Panc1 (cell line): ENCODE results near the gene CSK. TPM values are rescaled to one million over a fixed set of nuclear protein-coding genes. Genes with fewer than 3 reads are reported as not detected.

Experiments
- ATAC-seq: fragments of 200-7000 bp; cut with Tn5 transposase; 2 replicates; pipeline ENCODE4 v1.9.1; 2020; ENCODE audit warnings: mild to moderate bottlenecking, moderate library complexity
- BruUV-seq: library from RNA; stranded (reverse); fragments of 400-500 nt; replicated peaks from 2 replicates; lab custom pipeline; 2021; lab: Mats Ljungman, UMichigan
- CTCF ChIA-PET: fragments of 300-600 bp; sonication (Branson Sonifier 250); formaldehyde crosslinking; loops from one replicate; lab custom pipeline; 2022; ENCODE audit warnings: antibody characterized with exemption; lab: Charles Lee
- POLR2A ChIA-PET: fragments of 300-600 bp; sonication (Branson Sonifier 250); formaldehyde crosslinking; loops from one replicate; lab custom pipeline; 2022; ENCODE audit warnings: antibody characterized with exemption; lab: Charles Lee
- DNase-seq: peaks from one replicate; pipeline ENCODE4 v3.0.0-alpha.2; 2010; ENCODE audit warnings: low read depth, low spot score
- H3K27ac ChIP-seq: 2 replicates; pipeline ENCODE4 v1.5.1; 2011; ENCODE audit warnings: mild to moderate bottlenecking, low read length, inconsistent platforms
- H3K27me3 ChIP-seq: fragments of 200-500 bp; sonication (Bioruptor generic); 2 replicates; pipeline ENCODE4 v1.6.0; 2014; ENCODE audit warnings: low read length, inconsistent platforms; ENCODE audit not compliant: control insufficient read depth, insufficient read depth
- H3K36me3 ChIP-seq: fragments of 200-500 bp; sonication (Bioruptor generic); 2 replicates; pipeline ENCODE4 v1.5.1; 2014; ENCODE audit warnings: inconsistent platforms, mild to moderate bottlenecking, low read length, moderate library complexity; ENCODE audit not compliant: control insufficient read depth, insufficient read depth
- H3K4me1 ChIP-seq: 2 replicates; pipeline ENCODE4 v1.5.1; 2011; ENCODE audit warnings: inconsistent platforms, mild to moderate bottlenecking, low read length, moderate library complexity; ENCODE audit not compliant: control insufficient read depth, insufficient read depth
- H3K4me3 ChIP-seq, 2 experiments: 2 replicates each; pipeline ENCODE4 v1.5.1; 2011 to 2012; ENCODE audit warnings: low read depth in 2 of 2, low read length in 2 of 2, mild to moderate bottlenecking in 2 of 2, inconsistent platforms in 1 of 2, moderate library complexity in 1 of 2
- H3K9me3 ChIP-seq: fragments of 200-500 bp; sonication (Bioruptor generic); 2 replicates; pipeline ENCODE4 v1.5.1; 2014; ENCODE audit warnings: low read depth, mild to moderate bottlenecking, inconsistent platforms, low read length, moderate library complexity; ENCODE audit not compliant: control insufficient read depth, insufficient read depth
- POLR2AphosphoS5 ChIP-seq: IDR thresholded peaks from 2 replicates; pipeline ENCODE4 v1.6.1; 2012; ENCODE audit warnings: mild to moderate bottlenecking, low read depth, low read length, moderate library complexity
- SIN3A ChIP-seq: IDR thresholded peaks from 2 replicates; pipeline ENCODE4 v1.6.1; 2012; ENCODE audit warnings: low read depth, mild to moderate bottlenecking, low read length, moderate library complexity, borderline replicate concordance; ENCODE audit not compliant: insufficient read depth
- TCF7L2 ChIP-seq: IDR thresholded peaks from 2 replicates; pipeline ENCODE4 v1.6.1; 2011; ENCODE audit warnings: mild to moderate bottlenecking, low read depth, low read length, inconsistent platforms
- in situ Hi-C: cut with HindIII; loops from 2 replicates; pipeline ENCODE4 v1.10.0; 2016; ENCODE audit warnings: low sequenced_read_pairs, low pct_unique_long_range_greater_than_20kb
- intact Hi-C: fragments of 100-400 bp; cut with micrococcal nuclease; formaldehyde crosslinking; loops from one replicate; pipeline ENCODE4 v1.10.0; 2022; ENCODE audit not compliant: unreplicated experiment
- total RNA-seq: library from RNA; stranded (reverse); gene quantifications from one replicate; pipeline ENCODE4 v1.2.1, GENCODE V29; 2021; ENCODE audit not compliant: unreplicated experiment
- TF ChIP-seq, protein P1 (sequence below), 2 experiments: IDR thresholded peaks; 2 replicates each; pipeline ENCODE4 v1.6.1; 2011 to 2012; ENCODE audit warnings: low read depth in 2 of 2, control low read depth in 1 of 2, low read length in 1 of 2, mild to moderate bottlenecking in 1 of 2, moderate library complexity in 1 of 2; ENCODE audit not compliant: insufficient read depth in 1 of 2
- TF ChIP-seq, protein P2 (sequence below): fragments of 450-650 bp; IDR thresholded peaks from 2 replicates; pipeline ENCODE4 v1.5.1; 2017; ENCODE audit warnings: mild to moderate bottlenecking

CSK gene
- total RNA-seq, 1 experiment from 2014 or later, result 81.4 TPM

- CTCF ChIA-PET, result interaction anchor here (0.5 to 1.2 kb wide), 3 partner anchors 27 to 57 kb away, joined by 3 to 5 read pairs (median 3); no protein-coding TSS in a partner anchor
These were observed 45.7 kb downstream of the CSK start for GRCh38 chr15:74827614-74828013.

DNA sequence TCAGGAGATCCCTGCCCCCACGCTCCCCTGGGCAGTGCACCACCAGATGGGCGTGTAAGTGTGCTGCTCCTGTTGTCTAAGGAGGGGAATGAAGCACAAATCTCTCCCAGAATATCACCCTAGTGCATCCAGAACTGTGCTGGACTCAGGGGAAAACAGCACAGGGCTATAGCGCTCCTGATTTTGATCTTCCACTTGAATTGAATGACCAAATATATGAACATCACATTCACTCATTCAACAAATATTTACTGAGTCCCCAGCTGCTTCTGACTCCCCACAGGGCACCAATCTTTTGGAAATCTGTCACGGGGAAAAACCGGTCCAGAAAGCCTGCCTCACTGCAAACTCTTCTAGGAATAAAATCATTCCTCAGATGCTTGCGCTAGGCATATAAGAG is 47.0 kb downstream of the CSK start:
- in situ Hi-C loops, result no loop called here
- TF ChIP-seq, protein P1, sequence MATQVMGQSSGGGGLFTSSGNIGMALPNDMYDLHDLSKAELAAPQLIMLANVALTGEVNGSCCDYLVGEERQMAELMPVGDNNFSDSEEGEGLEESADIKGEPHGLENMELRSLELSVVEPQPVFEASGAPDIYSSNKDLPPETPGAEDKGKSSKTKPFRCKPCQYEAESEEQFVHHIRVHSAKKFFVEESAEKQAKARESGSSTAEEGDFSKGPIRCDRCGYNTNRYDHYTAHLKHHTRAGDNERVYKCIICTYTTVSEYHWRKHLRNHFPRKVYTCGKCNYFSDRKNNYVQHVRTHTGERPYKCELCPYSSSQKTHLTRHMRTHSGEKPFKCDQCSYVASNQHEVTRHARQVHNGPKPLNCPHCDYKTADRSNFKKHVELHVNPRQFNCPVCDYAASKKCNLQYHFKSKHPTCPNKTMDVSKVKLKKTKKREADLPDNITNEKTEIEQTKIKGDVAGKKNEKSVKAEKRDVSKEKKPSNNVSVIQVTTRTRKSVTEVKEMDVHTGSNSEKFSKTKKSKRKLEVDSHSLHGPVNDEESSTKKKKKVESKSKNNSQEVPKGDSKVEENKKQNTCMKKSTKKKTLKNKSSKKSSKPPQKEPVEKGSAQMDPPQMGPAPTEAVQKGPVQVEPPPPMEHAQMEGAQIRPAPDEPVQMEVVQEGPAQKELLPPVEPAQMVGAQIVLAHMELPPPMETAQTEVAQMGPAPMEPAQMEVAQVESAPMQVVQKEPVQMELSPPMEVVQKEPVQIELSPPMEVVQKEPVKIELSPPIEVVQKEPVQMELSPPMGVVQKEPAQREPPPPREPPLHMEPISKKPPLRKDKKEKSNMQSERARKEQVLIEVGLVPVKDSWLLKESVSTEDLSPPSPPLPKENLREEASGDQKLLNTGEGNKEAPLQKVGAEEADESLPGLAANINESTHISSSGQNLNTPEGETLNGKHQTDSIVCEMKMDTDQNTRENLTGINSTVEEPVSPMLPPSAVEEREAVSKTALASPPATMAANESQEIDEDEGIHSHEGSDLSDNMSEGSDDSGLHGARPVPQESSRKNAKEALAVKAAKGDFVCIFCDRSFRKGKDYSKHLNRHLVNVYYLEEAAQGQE (IDR thresholded peaks at IDR 0.05; ENCODE audit: insufficient read depth in 1 of 2, low read depth in 2 of 2, low read length in 1 of 2), result no peak
- TF ChIP-seq TCF7L2, result no peak
- TF ChIP-seq, protein P2, sequence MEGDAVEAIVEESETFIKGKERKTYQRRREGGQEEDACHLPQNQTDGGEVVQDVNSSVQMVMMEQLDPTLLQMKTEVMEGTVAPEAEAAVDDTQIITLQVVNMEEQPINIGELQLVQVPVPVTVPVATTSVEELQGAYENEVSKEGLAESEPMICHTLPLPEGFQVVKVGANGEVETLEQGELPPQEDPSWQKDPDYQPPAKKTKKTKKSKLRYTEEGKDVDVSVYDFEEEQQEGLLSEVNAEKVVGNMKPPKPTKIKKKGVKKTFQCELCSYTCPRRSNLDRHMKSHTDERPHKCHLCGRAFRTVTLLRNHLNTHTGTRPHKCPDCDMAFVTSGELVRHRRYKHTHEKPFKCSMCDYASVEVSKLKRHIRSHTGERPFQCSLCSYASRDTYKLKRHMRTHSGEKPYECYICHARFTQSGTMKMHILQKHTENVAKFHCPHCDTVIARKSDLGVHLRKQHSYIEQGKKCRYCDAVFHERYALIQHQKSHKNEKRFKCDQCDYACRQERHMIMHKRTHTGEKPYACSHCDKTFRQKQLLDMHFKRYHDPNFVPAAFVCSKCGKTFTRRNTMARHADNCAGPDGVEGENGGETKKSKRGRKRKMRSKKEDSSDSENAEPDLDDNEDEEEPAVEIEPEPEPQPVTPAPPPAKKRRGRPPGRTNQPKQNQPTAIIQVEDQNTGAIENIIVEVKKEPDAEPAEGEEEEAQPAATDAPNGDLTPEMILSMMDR, result no peak
- TF ChIP-seq POLR2AphosphoS5, result no peak
- no peak for TF ChIP-seq SIN3A
- Histone ChIP-seq H3K27me3 (peaks cover 2% of the 10 kb centered on the region; the same call in 1 of the 2 replicates), H3K4me1 (no peaks in the 10 kb centered on the region; the same call in 1 of the 2 replicates), H3K36me3 (no peaks in the 10 kb centered on the region), H3K4me3 (no peak overlapping the region), H3K27ac (no peak overlapping the region), H3K9me3 (no peaks in the 10 kb centered on the region)
- CTCF ChIA-PET, result no interaction called here
- intact Hi-C loops, result no loop called here
- POLR2A ChIA-PET, result no interaction called here
- DNase-seq, result no peak
- no peak for ATAC-seq
- no TSS peak for BruUV-seq

More at GRCh38 chr15:74827614-74828013, 45.7 kb downstream of the CSK start:
- no peaks in the 10 kb centered on the region for H3K9me3 ChIP-seq
- peaks cover 2% of the 10 kb centered on the region; the same call in 1 of the 2 replicates for H3K27me3 ChIP-seq
- DNase-seq, result no peak
- in situ Hi-C loops (no loop called here), intact Hi-C loops (no loop called here)
- H3K27ac ChIP-seq, result no peak overlapping the region
- POLR2A ChIA-PET, result no interaction called here
- BruUV-seq, result no TSS peak
- TF ChIP-seq POLR2AphosphoS5 (no peak), TCF7L2 (no peak), SIN3A (no peak)
- TF ChIP-seq, protein P1 (IDR thresholded peaks at IDR 0.05; ENCODE audit: insufficient read depth in 1 of 2, low read depth in 2 of 2, low read length in 1 of 2), result 0 out of 4 replicates have a peak, but pooled peaks of 1 of the 2 experiments have one; percentile 10
- TF ChIP-seq, protein P2, result no peak; the same call in 1 of the 2 replicates
- no peaks in the 10 kb centered on the region for H3K36me3 ChIP-seq
- no peak overlapping the region for H3K4me3 ChIP-seq
- peak; percentile 70 for ATAC-seq
- no peaks in the 10 kb centered on the region; the same call in 1 of the 2 replicates for H3K4me1 ChIP-seq
